HCT116 (cell line): Measurements from ENCODE around the gene ZNF592.

Source experiments
- JUND ChIP-seq: IDR thresholded peaks from 2 replicates; pipeline ENCODE4 v1.6.1; 2012
- TF ChIP-seq, protein P1 (sequence below), 3 experiments: fragments of 200-600 bp in 1 of 3; sonication (generic) in 1 of 3; IDR thresholded peaks in 2 of 3; conservative IDR thresholded peaks in 1 of 3; 2 replicates each; pipeline ENCODE4 v1.5.1; 2012 to 2017; ENCODE audit warnings: low read depth in 2 of 3, low read length in 2 of 3, antibody characterized with exemption in 1 of 3, borderline replicate concordance in 1 of 3, control low read depth in 1 of 3, mild to moderate bottlenecking in 1 of 3, mixed read lengths in 1 of 3, mixed run types in 1 of 3, moderate library complexity in 1 of 3; ENCODE audit not compliant: insufficient read depth in 1 of 3

GRCh38 chr15:84772467-84772866 is 24.1 kb downstream of the ZNF592 start:
- TF ChIP-seq, protein P1, sequence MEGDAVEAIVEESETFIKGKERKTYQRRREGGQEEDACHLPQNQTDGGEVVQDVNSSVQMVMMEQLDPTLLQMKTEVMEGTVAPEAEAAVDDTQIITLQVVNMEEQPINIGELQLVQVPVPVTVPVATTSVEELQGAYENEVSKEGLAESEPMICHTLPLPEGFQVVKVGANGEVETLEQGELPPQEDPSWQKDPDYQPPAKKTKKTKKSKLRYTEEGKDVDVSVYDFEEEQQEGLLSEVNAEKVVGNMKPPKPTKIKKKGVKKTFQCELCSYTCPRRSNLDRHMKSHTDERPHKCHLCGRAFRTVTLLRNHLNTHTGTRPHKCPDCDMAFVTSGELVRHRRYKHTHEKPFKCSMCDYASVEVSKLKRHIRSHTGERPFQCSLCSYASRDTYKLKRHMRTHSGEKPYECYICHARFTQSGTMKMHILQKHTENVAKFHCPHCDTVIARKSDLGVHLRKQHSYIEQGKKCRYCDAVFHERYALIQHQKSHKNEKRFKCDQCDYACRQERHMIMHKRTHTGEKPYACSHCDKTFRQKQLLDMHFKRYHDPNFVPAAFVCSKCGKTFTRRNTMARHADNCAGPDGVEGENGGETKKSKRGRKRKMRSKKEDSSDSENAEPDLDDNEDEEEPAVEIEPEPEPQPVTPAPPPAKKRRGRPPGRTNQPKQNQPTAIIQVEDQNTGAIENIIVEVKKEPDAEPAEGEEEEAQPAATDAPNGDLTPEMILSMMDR (IDR thresholded peaks at IDR 0.05 in 2 of 3, conservative IDR thresholded peaks at IDR 0.05 in 1 of 3; ENCODE audit: borderline replicate concordance in 1 of 3, insufficient read depth in 1 of 3, low read depth in 2 of 3, low read length in 2 of 3), result no peak
- no peak for TF ChIP-seq JUND
